GM19351 (cell line): ENCODE data around the gene DACT3.

Experiments used
- ATAC-seq: cut with Tn5 transposase; IDR thresholded peaks from one replicate; pipeline ENCODE4 v1.9.1; 2021; ENCODE audit warnings: mild to moderate bottlenecking, moderate library complexity; ENCODE audit not compliant: unreplicated experiment

Gene DACT3

GRCh38 chr19:46668662-46669061 is 7.7 kb upstream of the DACT3 start:
- no peak for ATAC-seq

GRCh38 chr19:46665072-46665471 is 4.1 kb upstream of the DACT3 start:
- ATAC-seq, result no peak

- no peak for ATAC-seq
These were observed 982 bp upstream of the DACT3 start for GRCh38 chr19:46661735-46662592.

- ATAC-seq, result peak; percentile 19
These were observed 397 bp downstream of the DACT3 start for GRCh38 chr19:46660551-46661019.

- ATAC-seq, result no peak
These were observed 919 bp downstream of the DACT3 start for GRCh38 chr19:46660008-46660517.

- no peak for ATAC-seq
These were observed 1.6 kb downstream of the DACT3 start for GRCh38 chr19:46659151-46660007.

GRCh38 chr19:46656541-46656940 is 4.4 kb downstream of the DACT3 start:
- ATAC-seq, result no peak

GRCh38 chr19:46654621-46655152 is 6.3 kb downstream of the DACT3 start:
- ATAC-seq, result no peak

- no peak for ATAC-seq
These were observed 10.5 kb downstream of the DACT3 start for GRCh38 chr19:46650445-46650844.

GRCh38 chr19:46648961-46649960 is 11.7 kb downstream of the DACT3 start:
- ATAC-seq, result no peak

- ATAC-seq, result no peak
These were observed 12.7 kb downstream of the DACT3 start for GRCh38 chr19:46648060-46648960.

GRCh38 chr19:46646402-46646801 is 14.6 kb downstream of the DACT3 start:
- ATAC-seq, result no peak

- no peak for ATAC-seq
These were observed 16.3 kb downstream of the DACT3 start for GRCh38 chr19:46644720-46645119.

GRCh38 chr19:46640656-46641055 is 20.3 kb downstream of the DACT3 start:
- no peak for ATAC-seq

- ATAC-seq, result no peak
These were observed 21.4 kb downstream of the DACT3 start for GRCh38 chr19:46639358-46640182.

GRCh38 chr19:46637224-46637623 is 23.8 kb downstream of the DACT3 start:
- no peak for ATAC-seq

- ATAC-seq, result no peak
These were observed 24.8 kb downstream of the DACT3 start, which contains the start of gene GNG8 for GRCh38 chr19:46635920-46636761. TSS of gene GNG8 (minus strand) at chr19:46636202. CDS start at chr19:46634682, 1,520 bp downstream.
